Body of pancreas (tissue), 4 donors: Measurements from ENCODE around the gene UGT1A6. TPM values are rescaled to one million over a fixed set of nuclear protein-coding genes. Genes with fewer than 3 reads are reported as not detected.
"Not testable (repeated sequence)": the region's sequence is repeated elsewhere in the genome, so short reads cannot be mapped to it uniquely, and the experiment has no call there.

Experiments used
- ATAC-seq: fragments of 150-250 bp; one replicate; pipeline ENCODE4 v1.9.1; 2016
- DNase-seq, 4 donors: peaks; one replicate each; pipeline ENCODE4 v3.0.0-alpha.2; 2019
- H3K27ac ChIP-seq, 4 donors: fragments of 200-600 bp; sonication (generic); 1 replicate in 3 of 4; 2 replicates in 1 of 4; pipeline versions ENCODE4 v1.5.1 to v1.6.1; 2016 to 2019; ENCODE audit warnings: mild to moderate bottlenecking in 1 of 4, mixed read lengths in 1 of 4, moderate library complexity in 1 of 4
- H3K27me3 ChIP-seq, 2 donors: fragments of 200-600 bp; sonication (generic); one replicate each; pipeline ENCODE4 v1.6.0; 2016; ENCODE audit warnings: mild to moderate bottlenecking in 1 of 2
- H3K36me3 ChIP-seq, 2 donors: fragments of 200-600 bp; sonication (generic); replicated peaks in 1 of 2; 2 replicates each; pipeline ENCODE4 v1.5.1; 2016; ENCODE audit warnings: low read depth in 2 of 2; ENCODE audit not compliant: insufficient read depth in 1 of 2
- H3K4me1 ChIP-seq: fragments of 200-600 bp; sonication (generic); one replicate; pipeline ENCODE4 v1.6.0; 2016
- H3K4me3 ChIP-seq, 2 donors: fragments of 200-600 bp; sonication (generic); 1 replicate in 1 of 2; 2 replicates in 1 of 2; pipeline ENCODE4 v1.5.1; 2016 to 2019
- H3K9me3 ChIP-seq, 3 donors: fragments of 200-600 bp; sonication (generic); 1 replicate in 2 of 3; 2 replicates in 1 of 3; pipeline ENCODE4 v1.5.1; 2016
- POLR2A ChIP-seq, 3 donors: fragments of 450-650 bp; IDR thresholded peaks; one replicate each; pipeline ENCODE4 v1.6.1; 2016; ENCODE audit warnings: antibody characterized with exemption in 3 of 3, mild to moderate bottlenecking in 2 of 3
- WGBS, 2 donors: methylation state at CpG; one replicate each; pipeline ENCODE4 v1.1.5; 2017; 5-methylcytosine and 5-hydroxymethylcytosine counted together
- intact Hi-C: fragments of 100-400 bp; cut with DNase I; formaldehyde crosslinking; loops from one replicate; pipeline ENCODE4 v1.15.1; 2023
- total RNA-seq, 2 donors: library from RNA; depleted of rRNA; stranded (reverse); fragments of >200 nt; gene quantifications; one replicate each; pipeline ENCODE4 v1.1.0, GENCODE V29; 2016
- TF ChIP-seq, protein P1 (sequence below), 7 experiments: fragments of 450-650 bp in 4 of 7; fragments of 200-600 bp in 3 of 7; sonication (generic) in 3 of 7; IDR thresholded peaks; one replicate each; pipeline ENCODE4 v1.5.1; 2016 to 2019; ENCODE audit warnings: antibody characterized with exemption in 7 of 7

Gene UGT1A6
- total RNA-seq, result under 1 TPM in 1 of 2 donors, not detected in 1; 0.33 TPM

GRCh38 chr2:233692648-233693047 is at the start of gene UGT1A6:
Gene UGT1A6, plus strand, starts transcription at chr2:233692890. Its CDS starts 115 bp downstream, at chr2:233693005.
- Histone ChIP-seq H3K4me3 (no peak within 1 kb of the TSS), H3K36me3 (no peaks in the 10 kb centered on the region), H3K27me3 (no peaks in the 10 kb centered on the region), H3K9me3 (no peaks in the 10 kb centered on the region), H3K4me1 (peaks cover 17% of the 10 kb centered on the region), H3K27ac (no peak within 1 kb of the TSS)
- WGBS, 2 donors, result 48 to 50% methylated on average over 4 of the region's 4 CpGs
- TF ChIP-seq POLR2A (IDR thresholded peaks at IDR 0.05), result no peak
- intact Hi-C loops, result no loop called here
- ATAC-seq, result peak; percentile 86
- peak in 1 of 4 donors; percentile 41 for DNase-seq

- WGBS, 2 donors, result 92% methylated on average over 1 of the region's 1 CpG; no CpG with 5 or more reads in 1 of the 2 donors
- Histone ChIP-seq H3K4me3 (no peak overlapping the region), H3K9me3 (peaks cover 0 to 8% (median 0%) of the 10 kb centered on the region in 3 donors), H3K27ac (no peak overlapping the region), H3K36me3 (no peaks in the 10 kb centered on the region), H3K27me3 (no peaks in the 10 kb centered on the region), H3K4me1 (no peaks in the 10 kb centered on the region)
- intact Hi-C loops, result no loop called here
- no peak for ATAC-seq
- TF ChIP-seq, protein P1, sequence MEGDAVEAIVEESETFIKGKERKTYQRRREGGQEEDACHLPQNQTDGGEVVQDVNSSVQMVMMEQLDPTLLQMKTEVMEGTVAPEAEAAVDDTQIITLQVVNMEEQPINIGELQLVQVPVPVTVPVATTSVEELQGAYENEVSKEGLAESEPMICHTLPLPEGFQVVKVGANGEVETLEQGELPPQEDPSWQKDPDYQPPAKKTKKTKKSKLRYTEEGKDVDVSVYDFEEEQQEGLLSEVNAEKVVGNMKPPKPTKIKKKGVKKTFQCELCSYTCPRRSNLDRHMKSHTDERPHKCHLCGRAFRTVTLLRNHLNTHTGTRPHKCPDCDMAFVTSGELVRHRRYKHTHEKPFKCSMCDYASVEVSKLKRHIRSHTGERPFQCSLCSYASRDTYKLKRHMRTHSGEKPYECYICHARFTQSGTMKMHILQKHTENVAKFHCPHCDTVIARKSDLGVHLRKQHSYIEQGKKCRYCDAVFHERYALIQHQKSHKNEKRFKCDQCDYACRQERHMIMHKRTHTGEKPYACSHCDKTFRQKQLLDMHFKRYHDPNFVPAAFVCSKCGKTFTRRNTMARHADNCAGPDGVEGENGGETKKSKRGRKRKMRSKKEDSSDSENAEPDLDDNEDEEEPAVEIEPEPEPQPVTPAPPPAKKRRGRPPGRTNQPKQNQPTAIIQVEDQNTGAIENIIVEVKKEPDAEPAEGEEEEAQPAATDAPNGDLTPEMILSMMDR (IDR thresholded peaks at IDR 0.05), result no peak
- TF ChIP-seq POLR2A (IDR thresholded peaks at IDR 0.05), result no peak
- DNase-seq, result no peak
These were observed 49.6 kb upstream of the UGT1A6 start for GRCh38 chr2:233643128-233643527.

GRCh38 chr2:233646033-233646432 is 46.7 kb upstream of the UGT1A6 start:
- H3K9me3 ChIP-seq, H3K4me3 ChIP-seq, intact Hi-C loops, H3K36me3 ChIP-seq, H3K4me1 ChIP-seq, H3K27ac ChIP-seq, DNase-seq, H3K27me3 ChIP-seq, ATAC-seq: not testable (repeated sequence)
- 72 to 83% methylated on average over 3 of the region's 3 CpGs for WGBS, 2 donors

DNA sequence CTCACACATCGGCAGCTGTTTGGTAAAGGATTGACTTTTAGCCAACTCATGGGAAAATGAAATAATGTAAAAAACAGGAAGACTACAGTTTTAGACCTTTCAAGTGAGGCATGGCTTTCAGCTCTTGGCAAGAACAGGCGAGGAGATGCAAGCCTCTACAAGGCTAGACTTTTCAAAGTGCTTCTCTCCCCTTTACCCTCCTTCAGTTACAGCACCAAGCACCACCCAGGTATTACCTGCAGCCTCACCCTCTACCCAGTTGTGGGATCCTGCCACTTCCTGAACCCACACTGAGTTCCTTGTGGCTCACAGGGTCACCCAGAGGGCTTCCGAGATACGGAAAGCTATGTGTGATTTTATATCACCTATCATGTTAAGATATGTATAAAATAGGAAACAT is 41.7 kb upstream of the UGT1A6 start:
- no peaks in the 10 kb centered on the region for H3K27me3 ChIP-seq
- TF ChIP-seq POLR2A (IDR thresholded peaks at IDR 0.05), result no peak
- TF ChIP-seq, protein P1 (IDR thresholded peaks at IDR 0.05), result no peak
- H3K27ac ChIP-seq, result no peak overlapping the region
- no peaks in the 10 kb centered on the region for H3K4me1 ChIP-seq
- H3K9me3 ChIP-seq, result peaks cover 0 to 2% (median 0%) of the 10 kb centered on the region in 3 donors
- DNase-seq (no peak), ATAC-seq (no peak)
- H3K36me3 ChIP-seq, result no peaks in the 10 kb centered on the region
- 64 to 75% methylated on average over 4 of the region's 4 CpGs for WGBS, 2 donors
- intact Hi-C loops, result no loop called here
- no peak overlapping the region for H3K4me3 ChIP-seq

DNA sequence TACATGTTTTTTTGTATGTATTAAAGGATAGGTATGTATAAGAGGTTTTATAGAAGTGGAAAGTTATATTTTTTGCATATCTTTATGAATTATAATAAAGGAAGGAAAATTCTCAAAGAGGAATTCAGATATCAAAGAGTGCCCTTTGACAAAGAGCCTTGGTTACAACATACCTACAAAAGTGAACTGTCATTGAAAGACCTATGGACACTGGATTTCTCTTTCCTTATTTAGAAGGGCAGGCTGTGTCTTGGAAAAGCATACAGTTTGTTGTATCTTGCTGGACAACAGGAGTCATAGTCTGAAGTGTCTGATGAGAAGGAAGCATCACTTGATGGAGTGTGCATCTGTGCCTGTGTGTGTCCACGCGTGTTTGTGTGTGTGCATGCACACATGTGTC is 41.3 kb upstream of the UGT1A6 start:
- no peak for ATAC-seq

DNA sequence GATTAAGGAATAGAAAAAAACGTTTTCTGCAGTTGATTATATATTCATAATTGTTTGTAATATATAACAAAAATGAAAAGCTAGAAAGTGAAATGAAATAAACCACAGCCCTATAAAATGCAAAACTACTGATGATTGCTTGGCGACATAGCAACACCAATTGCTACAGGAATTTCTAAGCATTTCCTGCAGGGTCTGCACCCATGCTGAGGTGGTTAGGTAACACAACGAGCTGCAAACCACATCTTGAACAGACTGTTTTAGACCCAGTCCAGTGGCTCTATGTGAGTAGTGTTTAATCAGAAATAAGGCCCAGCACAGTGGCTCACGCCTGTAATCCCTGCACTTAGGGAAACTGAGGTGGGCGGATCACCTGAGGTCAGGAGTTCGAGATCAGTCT is 38.2 kb upstream of the UGT1A6 start:
- no peak overlapping the region for H3K4me3 ChIP-seq
- H3K36me3 ChIP-seq, result no peaks in the 10 kb centered on the region
- H3K27me3 ChIP-seq, result no peaks in the 10 kb centered on the region
- no peak for ATAC-seq
- 51 to 61% methylated on average over 6 of the region's 6 CpGs for WGBS, 2 donors
- DNase-seq, result no peak
- intact Hi-C loops, result no loop called here
- H3K4me1 ChIP-seq, result no peaks in the 10 kb centered on the region
- TF ChIP-seq POLR2A (IDR thresholded peaks at IDR 0.05), result no peak
- TF ChIP-seq, protein P1 (IDR thresholded peaks at IDR 0.05), result no peak
- H3K9me3 ChIP-seq, result no peaks in the 10 kb centered on the region
- H3K27ac ChIP-seq, result no peak overlapping the region

More for the DNA sequence above, 41.3 kb upstream of the UGT1A6 start:
- Histone ChIP-seq H3K36me3 (no peaks in the 10 kb centered on the region), H3K4me3 (no peak overlapping the region), H3K27me3 (no peaks in the 10 kb centered on the region), H3K9me3 (no peaks in the 10 kb centered on the region), H3K4me1 (no peaks in the 10 kb centered on the region), H3K27ac (no peak overlapping the region)
- TF ChIP-seq, protein P1 (IDR thresholded peaks at IDR 0.05), result no peak
- no peak for TF ChIP-seq POLR2A (IDR thresholded peaks at IDR 0.05)
- 87% methylated on average over 2 of the region's 2 CpGs for WGBS, 2 donors
- intact Hi-C loops, result no loop called here
- no peak for DNase-seq
